ENCODE data around the gene PRR20G.
"Not testable (repeated sequence)": the region's sequence is repeated elsewhere in the genome, so short reads cannot be mapped to it uniquely, and the experiment has no call there.

PRR20G gene

DNA sequence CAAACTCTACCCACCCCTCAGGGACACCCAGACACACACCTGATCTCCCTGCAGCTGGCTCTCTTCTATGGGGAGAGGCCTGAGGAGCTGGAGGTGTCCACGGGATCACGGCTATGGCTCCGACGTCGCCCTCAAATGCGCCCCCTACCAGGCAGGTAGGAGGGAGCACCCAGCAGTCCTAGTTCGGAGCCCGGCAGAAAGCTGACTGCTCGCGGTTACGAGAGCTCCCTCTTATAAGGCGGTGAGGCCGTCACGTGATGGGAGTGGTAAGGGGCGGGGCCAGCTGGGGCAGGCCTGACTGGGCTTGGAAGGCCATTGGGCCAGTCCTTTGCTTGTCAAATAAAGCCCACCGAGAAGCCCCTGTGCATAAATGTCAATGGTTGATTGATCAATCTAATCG is at the start of gene PRR20G:
TSS of gene PRR20G (minus strand) at position 207 of the 400 bp plus-strand sequence. CDS start 681 bp downstream, outside the sequence.
- no peak for DNase-seq (ENCODE audit: low read depth)

DNA sequence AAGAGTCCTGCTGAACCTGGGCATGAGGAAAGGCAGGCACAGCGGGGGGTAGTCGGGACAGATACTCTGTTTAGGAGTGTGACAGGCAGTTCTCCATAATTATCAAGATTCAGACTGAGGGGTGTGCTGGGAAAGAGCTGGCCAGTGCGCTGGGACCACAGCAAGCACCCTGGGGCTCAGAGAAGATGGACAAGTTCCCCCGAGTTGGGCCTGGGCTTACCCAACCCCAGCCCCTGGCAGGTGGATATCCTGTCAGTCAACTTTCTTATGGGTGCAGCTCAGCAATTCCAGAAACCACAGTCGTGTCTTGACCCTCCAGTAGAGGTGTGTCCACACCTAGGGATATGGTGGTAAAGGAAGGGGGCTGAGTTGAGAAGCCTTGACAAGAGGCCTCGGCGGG is 49.2 kb upstream of the PRR20G start:
- no peak for DNase-seq (ENCODE audit: low read depth)

DNA sequence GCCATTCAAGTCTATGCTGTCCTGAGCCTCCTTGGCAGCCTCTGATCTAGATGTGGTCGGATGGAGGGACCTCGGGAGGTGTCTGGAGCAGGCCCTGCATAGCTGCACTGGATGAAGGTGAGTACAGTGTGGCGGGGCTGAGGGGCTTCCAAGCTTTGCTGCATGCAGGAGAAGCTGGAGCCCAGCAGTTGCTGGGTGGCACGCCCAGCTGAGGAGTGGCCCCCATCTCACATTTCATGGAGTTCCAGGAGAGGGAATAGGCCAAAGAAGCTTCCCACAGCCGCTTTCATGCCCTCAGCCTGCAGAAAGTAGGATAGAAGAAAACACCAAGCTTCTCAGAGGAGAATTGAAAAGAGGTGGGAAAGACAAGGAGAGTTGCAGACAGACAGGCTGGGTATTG is 48.3 kb upstream of the PRR20G start:
- no peak for DNase-seq (ENCODE audit: low read depth)

DNA sequence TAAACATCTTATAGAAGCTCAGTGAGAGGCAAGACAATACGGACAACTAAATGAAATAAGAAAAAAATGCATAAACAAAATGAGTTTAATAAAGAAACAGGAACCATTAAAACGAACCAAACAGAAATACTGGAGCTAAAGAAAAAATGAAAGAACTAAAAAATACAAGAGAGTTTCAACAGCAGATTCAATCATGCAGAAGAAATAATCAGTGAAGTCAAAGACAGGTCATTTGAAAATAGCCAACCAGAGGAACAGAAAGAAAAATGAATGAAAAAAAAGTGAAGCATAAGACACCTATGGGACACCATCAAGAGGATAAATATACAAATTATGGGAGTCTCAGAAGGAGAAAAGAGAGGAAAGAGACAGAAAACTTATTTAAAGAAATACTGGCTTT is 42.5 kb upstream of the PRR20G start:
- DNase-seq (ENCODE audit: low read depth), result no peak

DNA sequence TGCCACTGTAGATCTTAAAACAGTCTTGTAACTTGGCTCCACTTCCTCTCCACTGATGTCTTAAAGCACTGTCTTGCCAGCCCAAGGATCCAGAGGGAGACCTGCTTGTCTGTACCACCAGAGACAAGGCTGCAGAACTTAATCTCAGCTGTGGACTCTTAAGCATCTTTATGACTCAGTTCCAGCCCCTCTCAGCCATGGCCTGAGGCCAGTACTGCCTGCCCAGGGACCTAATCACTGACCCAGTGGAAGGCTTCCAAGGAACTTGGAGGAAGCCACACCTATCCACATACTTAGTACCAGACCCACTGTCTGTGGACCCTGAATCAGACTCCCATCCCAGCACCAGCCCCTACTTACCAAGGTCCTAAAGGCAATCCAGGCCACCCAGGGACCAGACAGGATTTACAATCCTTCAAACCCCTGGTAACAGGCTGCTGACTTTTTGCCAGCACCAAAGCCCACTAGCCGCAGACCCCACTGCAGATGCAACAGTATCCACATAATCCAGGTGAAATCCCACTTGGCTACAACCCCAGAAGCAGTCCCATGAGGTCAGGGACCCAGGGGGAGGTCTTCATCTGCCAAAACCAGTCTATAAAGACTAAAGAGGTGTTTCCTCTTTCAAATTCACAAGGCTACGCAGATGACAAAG is 41.9 kb upstream of the PRR20G start:
- DNase-seq (ENCODE audit: low read depth), result no peak

DNA sequence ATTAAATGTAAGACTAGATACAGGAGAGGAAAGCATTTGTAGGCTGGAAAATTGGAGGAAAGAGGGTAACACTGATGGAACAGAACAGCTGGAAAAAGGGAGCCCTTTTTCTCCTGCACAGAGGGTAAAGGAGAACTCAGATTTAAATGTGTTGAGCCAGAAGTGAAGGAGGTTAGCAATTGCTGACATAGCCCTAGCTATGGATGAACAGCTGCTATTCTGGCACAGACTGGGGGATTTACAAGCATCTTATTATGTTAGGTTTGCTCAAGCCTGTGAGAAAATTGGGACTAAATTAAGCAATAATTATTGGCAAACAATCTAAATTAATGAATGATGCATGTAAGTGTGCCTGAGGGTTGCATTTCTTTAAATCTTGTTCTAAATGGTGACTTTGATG is 40.6 kb upstream of the PRR20G start:
- no peak for DNase-seq (ENCODE audit: low read depth)

DNA sequence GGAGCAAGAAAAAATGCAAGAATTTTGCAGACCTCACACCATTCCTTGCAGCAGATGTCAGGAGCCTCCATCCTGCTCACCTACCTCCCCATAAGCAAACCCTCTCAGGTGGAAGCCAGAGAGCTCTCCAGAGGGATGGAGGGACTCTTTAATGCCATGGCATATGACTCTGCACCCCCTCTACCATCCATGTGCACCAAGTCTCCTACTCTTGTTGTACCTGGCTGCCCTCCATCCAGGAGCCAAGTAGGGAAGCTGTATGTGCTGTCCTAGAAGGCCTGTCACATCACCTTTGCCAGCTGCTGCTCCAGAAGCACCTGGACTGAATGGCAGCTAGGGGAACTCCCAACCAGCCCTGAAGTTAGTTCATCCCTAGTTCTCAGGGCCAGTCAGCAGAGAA is 38.5 kb upstream of the PRR20G start:
- DNase-seq (ENCODE audit: low read depth), result no peak

DNA sequence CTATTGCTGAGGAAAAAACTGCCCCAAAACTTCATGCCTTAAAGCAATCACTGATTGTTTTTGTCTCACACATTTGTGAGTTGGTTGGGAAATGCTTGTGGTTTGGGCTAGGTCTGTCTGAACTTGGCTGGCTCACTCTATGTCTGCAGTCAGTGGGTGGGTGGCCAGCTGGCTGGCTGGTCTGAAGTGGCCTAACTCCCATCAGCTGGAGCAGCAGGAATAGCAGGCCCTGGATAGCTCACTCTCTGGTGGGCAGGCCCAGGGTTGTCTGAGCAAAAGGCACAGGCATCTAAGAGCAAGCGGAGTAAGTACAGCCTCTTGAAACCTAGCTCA is 37.7 kb upstream of the PRR20G start:
- DNase-seq (ENCODE audit: low read depth), result no peak

DNA sequence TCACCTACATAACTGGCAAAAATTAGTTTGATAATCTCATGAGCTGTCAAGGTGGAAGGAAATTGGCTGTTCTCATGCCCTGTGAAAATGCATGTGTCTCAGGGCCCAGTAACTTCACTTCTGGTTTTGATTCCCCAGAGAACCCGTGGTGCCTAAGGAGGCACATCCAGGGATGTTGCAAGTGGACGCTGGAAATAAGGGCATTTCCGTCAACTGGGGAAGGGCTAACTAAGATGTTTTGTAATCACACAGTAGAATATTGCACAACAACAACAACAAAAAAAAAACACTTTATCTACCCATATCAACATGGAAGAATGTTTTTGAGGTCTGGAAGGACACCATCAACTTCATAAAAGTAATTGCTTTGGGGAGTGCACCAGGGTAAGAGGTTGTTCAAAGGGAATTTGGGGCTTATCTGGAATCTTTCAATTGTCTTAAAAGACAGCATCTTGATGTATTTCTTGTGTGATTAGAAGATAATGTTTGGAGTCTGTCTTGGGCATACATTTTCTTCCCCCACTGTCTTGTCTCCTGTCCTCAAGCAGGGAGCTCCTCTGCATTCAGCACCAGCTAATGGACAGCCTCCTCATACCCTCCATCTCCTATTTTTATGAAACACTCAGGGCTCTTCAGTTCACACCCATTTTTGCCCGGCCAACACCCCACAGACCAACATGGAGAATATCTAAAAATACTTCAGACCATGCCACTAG is 37.2 kb upstream of the PRR20G start:
- DNase-seq (ENCODE audit: low read depth), result no peak

DNA sequence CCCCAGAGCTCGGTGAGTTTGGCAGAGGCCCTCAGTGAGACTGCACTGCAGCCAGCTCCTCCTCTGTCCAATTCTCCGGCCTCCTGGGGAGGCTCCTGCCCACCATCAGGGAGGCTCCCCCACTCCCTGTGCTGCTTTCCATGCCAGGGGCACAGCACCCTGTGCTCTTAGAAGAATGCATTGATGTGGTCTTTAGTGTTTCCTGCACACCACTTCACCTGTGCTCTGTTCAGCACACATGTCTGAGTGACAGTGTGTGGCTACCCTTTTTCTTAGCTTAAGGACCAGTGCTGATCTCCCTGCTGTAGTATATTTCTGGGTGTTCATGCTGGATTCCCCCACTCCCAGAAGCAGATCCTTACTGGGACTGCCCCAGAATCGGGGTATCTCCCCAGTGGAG is 36.2 kb upstream of the PRR20G start:
- no peak for DNase-seq (ENCODE audit: low read depth)

DNA sequence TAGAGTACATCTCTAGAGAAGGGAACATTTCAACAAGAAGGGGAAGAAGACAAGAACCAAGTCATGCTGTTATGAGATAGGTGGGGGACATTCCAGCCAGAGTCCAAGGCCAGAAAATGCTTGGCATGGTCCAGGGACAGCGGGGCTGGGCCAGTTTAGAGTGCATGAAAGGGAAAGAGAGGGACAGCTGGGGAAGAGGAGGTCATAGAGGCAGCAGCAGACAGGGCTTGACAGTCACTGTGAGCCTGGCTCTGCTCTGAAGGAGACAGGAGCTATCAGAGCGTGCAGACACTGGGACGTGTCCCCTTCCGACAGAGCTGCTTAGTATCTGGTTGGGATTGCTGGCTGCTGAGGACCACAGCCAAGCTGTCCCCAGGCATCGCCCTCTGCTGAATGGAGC is 35.7 kb upstream of the PRR20G start:
- DNase-seq (ENCODE audit: low read depth), result no peak

DNA sequence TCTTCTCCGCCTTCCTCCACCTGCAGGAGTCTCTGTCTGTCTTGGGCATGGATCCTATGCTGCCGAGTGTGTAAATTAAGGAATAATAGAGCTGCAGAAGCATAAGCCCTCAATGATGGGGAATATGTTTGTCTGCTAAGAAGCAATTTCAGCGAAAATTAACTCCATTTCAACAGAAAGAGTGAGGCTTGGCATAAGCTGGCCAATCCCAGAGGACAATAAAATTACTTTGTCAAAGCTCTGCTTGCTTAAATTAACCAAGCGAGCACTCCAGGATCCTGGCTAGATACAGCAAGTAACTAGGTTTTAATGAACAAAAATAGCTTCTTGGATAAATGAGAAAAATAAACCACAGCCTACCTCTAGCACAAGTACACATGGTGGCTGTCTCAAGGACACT is 33.5 kb upstream of the PRR20G start:
- no peak for DNase-seq (ENCODE audit: low read depth)

DNA sequence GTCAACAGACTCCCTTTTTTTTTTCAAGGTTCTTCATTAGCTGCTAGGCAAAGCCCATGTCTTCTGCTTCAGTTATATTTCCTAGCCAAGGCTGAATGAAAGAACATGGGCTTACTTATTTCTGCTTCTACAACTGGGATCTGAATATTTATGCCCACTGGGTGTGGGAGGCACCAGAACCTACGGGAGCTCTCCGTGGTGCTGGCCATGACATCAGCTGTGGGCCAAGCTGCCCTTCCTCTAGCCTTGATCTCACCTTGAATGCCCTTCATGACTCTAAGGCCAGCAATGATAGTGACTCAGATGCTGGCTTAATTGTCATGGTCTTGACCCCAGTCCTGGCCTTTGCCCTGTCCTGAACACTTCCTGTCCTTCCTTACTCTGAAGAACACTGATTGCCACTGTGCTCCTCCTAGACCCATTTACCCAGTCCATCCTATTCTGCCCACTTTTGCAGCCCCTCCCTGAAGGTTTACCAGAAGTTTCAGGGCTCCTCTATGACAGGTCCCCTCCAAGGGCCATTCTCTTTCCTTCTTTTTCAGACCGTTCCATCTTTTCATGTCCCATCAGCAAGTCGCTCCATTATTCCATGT is 32.8 kb upstream of the PRR20G start:
- DNase-seq (ENCODE audit: low read depth), result no peak

DNA sequence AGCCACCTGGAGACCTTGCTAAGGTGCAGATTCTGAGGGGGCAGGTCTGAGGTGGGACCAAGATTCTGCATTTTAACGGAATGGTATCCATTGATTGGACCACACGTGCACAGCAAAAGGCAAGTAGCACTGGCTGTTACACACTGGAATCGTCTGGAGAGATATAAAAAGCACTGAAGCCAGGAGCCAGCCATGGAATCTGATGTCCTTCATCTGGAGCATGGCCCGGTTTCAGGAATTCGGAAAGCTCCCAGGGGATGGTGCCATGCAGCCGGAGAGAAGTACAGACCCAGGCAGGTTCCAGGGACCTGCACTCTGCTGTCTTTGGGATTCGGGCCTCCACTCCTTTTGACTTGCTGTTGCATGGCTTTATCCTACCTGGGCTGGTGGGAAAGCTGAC is 28.8 kb upstream of the PRR20G start:
- DNase-seq (ENCODE audit: low read depth), result no peak

DNA sequence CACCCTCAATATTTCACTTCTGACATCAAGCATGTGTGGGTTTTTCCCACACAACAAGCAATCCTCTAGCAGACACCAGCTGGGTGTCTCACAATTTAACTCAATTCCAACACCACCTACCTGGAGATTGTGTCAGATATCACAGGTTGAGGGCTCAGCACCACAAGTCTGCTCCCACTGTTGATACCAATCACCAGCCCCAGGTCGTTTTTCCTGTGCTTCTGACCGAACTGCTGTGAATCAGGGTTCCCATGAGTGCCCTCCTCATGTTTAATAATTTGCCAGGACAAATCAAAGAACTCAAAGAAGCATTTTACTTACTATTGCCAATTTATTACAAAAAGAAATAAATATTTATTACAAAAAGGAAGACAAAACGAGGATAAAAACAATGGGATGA is 25.0 kb upstream of the PRR20G start:
- no peak for DNase-seq (ENCODE audit: low read depth)

DNA sequence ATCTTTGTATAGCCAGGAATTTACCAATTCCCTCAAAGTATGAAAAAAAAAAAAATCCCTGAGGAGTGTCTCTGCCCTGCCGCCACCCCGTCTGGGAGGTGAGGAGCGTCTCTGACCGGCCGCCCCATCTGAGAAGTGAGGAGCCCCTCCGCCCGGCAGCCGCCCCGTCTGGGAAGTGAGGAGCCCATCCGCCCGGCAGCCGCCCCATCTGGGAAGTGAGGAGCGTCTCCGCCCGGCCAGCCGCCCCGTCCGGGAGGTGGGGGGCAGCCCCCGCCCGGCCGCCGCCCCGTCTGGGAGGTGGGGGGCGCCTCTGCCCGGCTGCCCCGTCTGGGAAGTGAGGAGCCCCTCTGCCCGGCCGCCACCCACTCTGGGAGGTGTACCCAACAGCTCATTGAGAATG is 21.0 kb upstream of the PRR20G start:
- DNase-seq (ENCODE audit: low read depth), result not testable (repeated sequence)

DNA sequence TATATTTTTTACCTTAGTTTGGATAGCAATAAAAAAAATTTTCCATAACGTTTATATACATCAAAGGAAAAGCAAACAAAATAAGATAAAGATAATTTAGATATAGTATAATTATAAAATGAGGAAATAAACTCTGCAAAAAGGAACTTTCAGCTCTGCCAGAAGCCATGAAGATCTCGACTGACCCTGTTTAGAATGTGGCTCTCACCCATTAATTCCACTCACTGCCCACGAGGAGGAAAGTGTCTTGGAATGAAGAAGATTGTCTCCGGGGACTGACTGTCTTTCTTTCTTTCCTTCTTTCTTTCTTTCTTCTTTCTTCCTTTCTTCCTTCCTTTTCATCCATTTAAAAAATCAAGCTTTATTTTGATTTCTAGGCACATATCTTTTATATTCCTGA is 20.1 kb upstream of the PRR20G start:
- no peak for DNase-seq (ENCODE audit: low read depth)

DNA sequence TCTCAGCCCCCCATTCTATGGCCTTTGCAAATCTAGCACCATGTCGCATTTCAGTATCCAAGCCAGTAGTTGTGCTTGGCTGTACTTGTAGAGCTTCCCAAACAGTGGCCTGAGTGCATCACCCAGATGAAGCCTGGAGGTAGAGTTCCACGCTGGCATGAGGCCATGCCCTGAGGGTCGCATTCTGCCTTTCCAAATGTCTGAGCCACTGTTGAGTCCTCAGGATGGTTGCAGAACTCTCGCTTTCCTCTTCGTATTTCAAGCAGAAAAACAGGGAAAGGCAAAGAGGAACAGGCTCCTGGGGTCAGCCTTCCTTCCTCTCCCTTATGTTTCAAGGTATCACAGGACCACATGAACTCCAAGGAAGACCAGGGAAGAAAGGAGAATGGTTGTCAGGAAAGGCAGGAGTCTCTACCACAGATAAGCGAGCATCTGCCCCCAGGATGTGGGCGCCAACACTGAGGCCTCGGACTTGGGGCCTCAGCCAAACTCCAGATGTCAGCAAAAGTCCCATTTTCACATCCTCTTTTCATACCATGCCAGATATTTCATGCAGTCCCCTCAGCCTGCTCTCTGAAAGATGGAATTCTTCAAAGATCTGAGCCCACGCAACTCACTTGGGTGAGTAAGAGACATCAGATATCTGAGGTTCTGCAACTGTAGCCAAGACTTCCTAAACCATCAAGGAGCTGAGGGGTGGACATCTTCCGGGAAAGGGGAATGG is 19.4 kb upstream of the PRR20G start:
- no peak for DNase-seq (ENCODE audit: low read depth)

DNA sequence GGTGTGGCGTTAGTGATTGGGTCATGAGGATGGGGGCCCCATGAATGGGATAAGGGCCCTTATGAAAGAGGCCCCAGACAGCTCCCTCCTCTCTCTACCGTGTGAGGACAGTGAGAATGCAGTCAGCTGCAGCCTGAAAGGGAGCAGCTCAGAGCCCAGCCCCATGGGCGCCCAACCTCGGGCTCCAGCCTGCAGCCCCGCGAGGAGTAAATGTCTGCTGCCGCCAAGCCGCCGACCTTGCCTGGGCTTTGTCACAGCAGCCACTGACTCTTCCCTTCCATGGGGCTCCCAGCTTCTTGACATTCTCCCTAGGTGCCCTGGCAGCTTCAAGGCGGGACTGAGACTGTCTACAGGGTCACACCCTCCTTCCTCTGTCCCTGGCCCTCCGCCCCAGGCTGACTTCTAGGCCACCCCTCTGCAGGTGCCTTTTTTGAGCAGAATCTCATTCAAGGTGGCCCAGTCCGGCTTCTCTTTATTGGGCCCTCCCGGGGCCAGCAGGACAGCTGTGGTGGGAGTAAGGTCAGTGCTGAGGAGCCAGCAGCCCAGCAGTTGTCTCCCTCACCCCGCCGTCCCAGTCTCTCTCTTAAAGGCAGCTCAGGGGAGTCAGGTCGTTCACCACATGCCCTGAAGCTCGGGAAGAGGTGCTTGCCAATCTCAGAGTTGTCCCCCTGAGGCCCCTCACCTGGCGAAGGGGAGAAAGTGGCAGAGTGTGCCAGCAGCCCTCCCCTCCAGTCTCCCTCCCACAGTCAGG is 18.7 kb upstream of the PRR20G start:
- DNase-seq (ENCODE audit: low read depth), result no peak

DNA sequence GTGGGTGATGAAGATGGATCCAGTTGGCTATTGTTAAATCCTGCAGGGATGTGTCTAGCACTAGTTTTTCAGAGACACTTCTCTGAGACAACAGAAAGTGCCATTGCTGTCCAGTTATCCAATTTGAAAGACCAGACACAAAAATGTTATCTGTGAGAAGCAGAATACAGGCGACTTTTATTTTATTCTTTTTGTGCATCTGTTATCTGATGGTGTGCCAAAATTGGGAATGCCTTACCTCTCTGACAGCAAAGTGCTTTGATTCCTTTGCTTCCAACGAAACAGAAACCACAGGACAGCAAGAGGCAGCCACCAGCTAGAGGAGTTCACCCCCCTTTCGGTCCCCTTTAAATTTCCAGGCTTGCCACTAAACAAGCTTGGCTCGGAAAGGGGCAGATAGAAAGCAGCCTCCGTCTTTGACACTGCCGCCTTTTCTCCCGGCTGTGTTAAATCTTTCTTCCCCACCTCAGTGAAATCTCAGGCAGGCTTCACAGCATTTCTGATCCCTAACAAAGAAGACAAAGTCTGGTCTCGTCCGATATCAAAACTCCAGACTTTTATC is 17.7 kb upstream of the PRR20G start:
- no peak for DNase-seq (ENCODE audit: low read depth)

DNA sequence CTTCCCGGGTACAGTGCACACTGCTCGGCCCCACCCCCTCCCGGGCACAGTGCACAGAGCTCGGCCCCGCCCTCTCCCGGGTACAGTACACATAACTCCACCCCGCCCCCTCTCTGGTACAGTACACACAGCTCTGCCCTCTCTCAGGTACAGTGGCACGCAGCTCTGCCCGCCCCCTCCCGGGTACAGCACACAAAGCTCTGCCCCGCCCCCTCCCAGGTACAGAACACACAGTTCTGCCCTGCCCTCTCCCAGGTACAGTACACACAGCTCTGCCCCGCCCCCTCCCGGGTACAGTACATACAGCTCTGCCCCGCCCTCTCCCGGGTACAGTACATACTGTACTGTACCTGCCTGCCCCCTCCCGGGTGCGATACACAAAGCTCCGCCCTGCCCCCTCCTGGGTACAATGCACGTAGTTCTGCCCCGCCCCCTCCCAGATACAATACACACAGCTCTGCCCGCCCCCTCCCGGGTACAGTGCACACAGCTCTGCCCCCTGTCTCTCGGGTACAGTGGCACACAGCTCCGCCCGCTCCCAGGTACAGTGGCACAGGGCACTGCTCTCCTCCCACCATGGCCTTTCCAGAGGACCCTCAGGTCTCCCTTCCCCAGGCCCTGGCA is 16.4 kb upstream of the PRR20G start:
- DNase-seq (ENCODE audit: low read depth), result no peak

DNA sequence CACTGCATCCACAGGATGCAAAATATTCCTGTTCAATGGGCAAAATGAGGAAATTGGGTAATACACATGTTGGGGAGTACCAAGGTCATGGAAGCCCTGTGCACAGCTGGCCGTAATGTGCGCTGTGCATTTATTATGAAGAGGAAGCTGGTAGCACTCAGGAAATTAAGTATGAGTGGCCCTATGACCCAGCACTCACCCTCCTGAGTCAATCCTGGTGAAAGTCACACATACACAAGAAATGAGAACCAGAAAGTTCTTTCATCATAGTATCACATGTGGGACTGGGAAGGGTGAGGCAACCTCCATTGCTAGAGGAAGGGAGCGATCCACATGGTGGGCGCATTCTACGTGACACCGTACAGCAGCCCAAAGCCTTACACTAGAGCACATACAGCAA is 11.4 kb upstream of the PRR20G start:
- DNase-seq (ENCODE audit: low read depth), result no peak

Data from fibroblast of gingiva (primary cell).